T-helper 1 cell treated with Interleukin-12 subunit alpha and Interleukin-12 subunit beta and Interleukin-4 antibody, amounts not matched to agents 30 μg/mL and 1 μg/mL, for 36 hours (primary cell): ENCODE measurements around the gene TRAFD1.
A peak's percentile ranks its signal among the peaks of the same experiment; 100 is the strongest.
"Not testable (repeated sequence)": the region's sequence is repeated elsewhere in the genome, so short reads cannot be mapped to it uniquely, and the experiment has no call there.

ENCODE experiments used
- H3K27ac Mint-ChIP-seq: one replicate; pipeline ENCODE4 v1.8.0; 2021; ENCODE audit warnings: mild to moderate bottlenecking, mixed read lengths
- H3K27me3 Mint-ChIP-seq: one replicate; pipeline ENCODE4 v1.8.0; 2021; ENCODE audit warnings: low read depth, mixed read lengths
- H3K36me3 Mint-ChIP-seq: one replicate; pipeline ENCODE4 v1.8.0; 2021; ENCODE audit warnings: low read depth, mixed read lengths
- H3K4me1 Mint-ChIP-seq: one replicate; pipeline ENCODE4 v1.8.0; 2021; ENCODE audit warnings: low read depth, mixed read lengths
- H3K4me3 Mint-ChIP-seq: one replicate; pipeline ENCODE4 v1.8.0; 2021; ENCODE audit warnings: mild to moderate bottlenecking, moderate library complexity, mixed read lengths
- H3K9me3 Mint-ChIP-seq: one replicate; pipeline ENCODE4 v1.8.0; 2021; ENCODE audit warnings: mixed read lengths

TRAFD1 gene

DNA sequence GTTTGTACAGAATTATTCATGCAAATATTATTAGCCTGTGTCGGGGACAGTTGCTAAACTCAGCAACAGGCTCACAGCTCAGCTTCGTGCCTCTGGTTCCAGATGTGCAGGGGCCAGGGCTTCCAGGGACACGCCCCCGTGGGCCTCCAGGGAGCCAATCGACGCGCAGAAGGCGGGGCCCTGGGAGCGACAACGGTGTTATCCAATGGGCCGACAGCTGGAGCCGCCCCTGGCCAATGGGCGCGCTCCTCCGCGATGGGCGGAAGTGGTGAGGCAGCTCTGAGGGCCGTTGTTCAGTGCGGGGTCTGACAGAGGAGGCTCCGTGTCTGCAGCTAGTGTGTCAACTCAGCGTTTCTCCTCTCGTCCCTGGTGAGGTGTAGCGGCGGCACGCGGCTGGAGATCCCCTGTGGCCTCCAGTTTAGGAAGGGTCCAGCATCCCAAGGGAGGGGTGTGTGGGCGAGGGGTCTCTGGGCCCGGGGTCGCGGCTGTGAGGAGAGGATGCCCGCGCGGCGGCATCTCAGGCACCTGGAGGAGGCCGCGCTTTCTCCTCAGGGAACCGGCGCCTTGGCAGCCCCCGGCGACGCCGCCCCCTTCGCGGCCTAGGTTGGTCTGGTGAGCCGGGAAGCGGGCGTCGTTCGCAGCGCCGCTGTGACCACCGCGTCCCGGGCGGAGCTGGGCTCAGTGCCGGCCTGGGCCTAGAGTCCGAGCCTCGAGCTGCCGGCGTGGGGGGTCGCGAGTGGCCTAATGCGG lies at the start of gene TRAFD1:
Gene TRAFD1, plus strand, starts transcription at position 311 of the 750 bp plus-strand sequence. CDS start 4,963 bp downstream, outside the sequence.
- Mint-ChIP-seq H3K9me3 (no peaks in the 10 kb centered on the region), H3K4me1 (peaks cover 31% of the 10 kb centered on the region), H3K27me3 (peaks cover 13% of the 10 kb centered on the region), H3K27ac (peak within 1 kb of the TSS; percentile 86), H3K4me3 (peak within 1 kb of the TSS; percentile 85), H3K36me3 (peaks cover 13% of the 10 kb centered on the region)

DNA sequence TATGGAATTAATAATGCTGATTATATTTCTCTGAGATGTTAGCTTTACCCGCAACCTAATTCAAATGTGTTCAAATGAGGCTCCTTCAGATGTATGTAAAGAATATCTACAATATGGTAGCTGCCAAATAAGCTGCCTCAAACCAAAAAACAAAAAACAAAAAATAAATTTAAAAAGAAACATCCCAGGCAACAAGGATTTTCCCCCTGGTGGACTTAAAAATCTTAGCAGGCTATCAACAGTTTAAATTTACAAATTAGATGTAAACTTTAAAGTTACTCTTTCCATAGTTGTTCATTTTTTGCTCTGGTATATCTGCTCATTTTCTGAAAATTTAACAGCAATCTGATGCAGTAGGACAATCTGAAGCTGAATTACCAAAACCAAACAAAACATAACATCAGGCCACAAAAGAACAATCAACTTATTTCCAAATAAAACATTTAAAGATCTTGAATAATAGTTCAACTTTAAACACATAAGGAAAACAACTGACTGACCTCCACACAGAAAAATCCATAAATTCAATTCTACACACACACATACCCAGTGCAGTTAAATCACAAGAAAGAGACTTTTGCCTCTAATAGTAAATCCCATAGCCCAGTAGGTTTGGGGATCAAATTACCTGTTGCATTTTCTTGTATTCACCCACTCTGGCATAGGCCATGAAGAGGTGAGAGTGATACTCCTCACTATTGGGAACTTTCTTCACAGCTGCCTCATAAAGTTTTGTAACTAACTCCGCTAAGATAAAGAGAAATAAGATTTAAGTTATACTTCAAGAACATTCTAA lies 38.1 kb upstream of the TRAFD1 start:
- H3K4me1 Mint-ChIP-seq, result peaks cover 21% of the 10 kb centered on the region
- H3K36me3 Mint-ChIP-seq, result peaks cover 35% of the 10 kb centered on the region
- H3K27me3 Mint-ChIP-seq, result no peaks in the 10 kb centered on the region
- H3K4me3 Mint-ChIP-seq, result no peak overlapping the region
- H3K9me3 Mint-ChIP-seq, result no peaks in the 10 kb centered on the region
- H3K27ac Mint-ChIP-seq, result peak overlapping the region; percentile 28

DNA sequence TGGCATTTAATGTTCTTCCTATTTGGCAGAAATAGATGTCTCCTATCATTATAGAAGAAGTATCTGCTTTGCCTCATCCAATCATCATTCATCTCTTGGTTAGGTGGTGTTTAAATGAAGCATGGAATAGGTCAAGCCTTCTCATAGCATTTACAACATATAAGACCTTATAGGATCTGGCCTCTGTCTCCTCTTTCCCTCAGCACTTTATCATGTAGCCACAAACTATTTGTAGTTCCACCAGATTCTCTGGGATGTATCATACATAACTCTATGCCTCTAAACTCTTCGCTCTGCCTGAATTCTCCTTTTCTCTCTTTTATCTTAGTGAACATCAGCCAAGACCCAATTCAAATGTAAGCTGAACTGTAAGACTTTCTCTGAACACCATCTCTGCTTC lies 37.5 kb upstream of the TRAFD1 start:
- Mint-ChIP-seq H3K27me3 (no peaks in the 10 kb centered on the region), H3K36me3 (peaks cover 35% of the 10 kb centered on the region)

GRCh38 chr12:112091563-112091962 lies 33.8 kb upstream of the TRAFD1 start:
- Mint-ChIP-seq H3K9me3 (no peaks in the 10 kb centered on the region), H3K4me1 (peaks cover 21% of the 10 kb centered on the region), H3K27me3 (no peaks in the 10 kb centered on the region)

More for the DNA sequence above, 37.5 kb upstream of the TRAFD1 start:
- Mint-ChIP-seq H3K4me3 (no peak overlapping the region), H3K27ac (no peak overlapping the region), H3K9me3 (no peaks in the 10 kb centered on the region), H3K4me1 (peaks cover 18% of the 10 kb centered on the region)

GRCh38 chr12:112096070-112096469 lies 29.3 kb upstream of the TRAFD1 start:
- H3K27ac Mint-ChIP-seq, result peak overlapping the region; percentile 73
- no peaks in the 10 kb centered on the region for H3K9me3 Mint-ChIP-seq
- no peak overlapping the region for H3K4me3 Mint-ChIP-seq
- H3K27me3 Mint-ChIP-seq, result no peaks in the 10 kb centered on the region
- H3K4me1 Mint-ChIP-seq, result peaks cover 26% of the 10 kb centered on the region
- H3K36me3 Mint-ChIP-seq, result peaks cover 30% of the 10 kb centered on the region

More at GRCh38 chr12:112091563-112091962, 33.8 kb upstream of the TRAFD1 start:
- Mint-ChIP-seq H3K4me3 (no peak overlapping the region), H3K36me3 (peaks cover 31% of the 10 kb centered on the region), H3K27ac (no peak overlapping the region)

- H3K4me1 Mint-ChIP-seq, result peaks cover 28% of the 10 kb centered on the region
- peak overlapping the region; percentile 73 for H3K27ac Mint-ChIP-seq
- H3K27me3 Mint-ChIP-seq, result no peaks in the 10 kb centered on the region
- H3K9me3 Mint-ChIP-seq, result no peaks in the 10 kb centered on the region
- peak overlapping the region; percentile 2 for H3K4me3 Mint-ChIP-seq
- peaks cover 29% of the 10 kb centered on the region for H3K36me3 Mint-ChIP-seq
Observed at GRCh38 chr12:112096667-112097066, 28.7 kb upstream of the TRAFD1 start.

DNA sequence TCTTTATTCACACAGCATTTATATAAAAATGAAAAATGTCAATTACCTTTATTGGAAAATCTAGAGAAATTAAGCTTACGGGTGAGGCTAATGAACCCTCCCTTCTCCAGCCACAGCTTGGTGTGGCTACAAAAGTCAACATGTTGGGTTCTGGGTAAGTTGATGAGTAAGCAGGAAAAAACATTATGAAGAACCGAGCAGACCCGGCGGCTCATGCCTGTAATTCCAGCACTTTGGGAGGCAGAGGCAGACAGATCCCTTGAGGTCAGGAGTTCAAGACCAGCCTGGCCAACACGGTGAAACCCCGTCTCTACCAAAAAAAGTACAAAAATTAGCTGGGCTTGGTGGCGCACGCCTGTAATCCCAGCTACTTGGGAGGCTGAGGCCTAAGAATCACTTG lies 27.7 kb upstream of the TRAFD1 start:
- H3K27me3 Mint-ChIP-seq, result no peaks in the 10 kb centered on the region
- peaks cover 26% of the 10 kb centered on the region for H3K36me3 Mint-ChIP-seq
- no peaks in the 10 kb centered on the region for H3K9me3 Mint-ChIP-seq
- peaks cover 28% of the 10 kb centered on the region for H3K4me1 Mint-ChIP-seq
- no peak overlapping the region for H3K4me3 Mint-ChIP-seq
- H3K27ac Mint-ChIP-seq, result peak overlapping the region; percentile 41

GRCh38 chr12:112100500-112100899 lies 24.9 kb upstream of the TRAFD1 start:
- H3K9me3 Mint-ChIP-seq, H3K27me3 Mint-ChIP-seq, H3K4me3 Mint-ChIP-seq, H3K27ac Mint-ChIP-seq: not testable (repeated sequence)
- H3K36me3 Mint-ChIP-seq, result peaks cover 33% of the 10 kb centered on the region
- peaks cover 40% of the 10 kb centered on the region for H3K4me1 Mint-ChIP-seq

GRCh38 chr12:112102127-112102526 lies 23.2 kb upstream of the TRAFD1 start:
- Mint-ChIP-seq H3K9me3 (no peaks in the 10 kb centered on the region), H3K36me3 (peaks cover 32% of the 10 kb centered on the region), H3K4me1 (peaks cover 37% of the 10 kb centered on the region), H3K4me3 (no peak overlapping the region), H3K27ac (no peak overlapping the region), H3K27me3 (no peaks in the 10 kb centered on the region)

- H3K27me3 Mint-ChIP-seq, H3K4me3 Mint-ChIP-seq, H3K9me3 Mint-ChIP-seq, H3K27ac Mint-ChIP-seq: not testable (repeated sequence)
- Mint-ChIP-seq H3K36me3 (peaks cover 32% of the 10 kb centered on the region), H3K4me1 (peaks cover 43% of the 10 kb centered on the region)
Observed at GRCh38 chr12:112102746-112103145, 22.6 kb upstream of the TRAFD1 start.

GRCh38 chr12:112103758-112104503 lies 21.4 kb upstream of the TRAFD1 start:
- no peaks in the 10 kb centered on the region for H3K9me3 Mint-ChIP-seq
- H3K36me3 Mint-ChIP-seq, result peaks cover 24% of the 10 kb centered on the region
- H3K4me1 Mint-ChIP-seq, result peaks cover 44% of the 10 kb centered on the region
- no peaks in the 10 kb centered on the region for H3K27me3 Mint-ChIP-seq
- H3K27ac Mint-ChIP-seq, result no peak overlapping the region
- no peak overlapping the region for H3K4me3 Mint-ChIP-seq

DNA sequence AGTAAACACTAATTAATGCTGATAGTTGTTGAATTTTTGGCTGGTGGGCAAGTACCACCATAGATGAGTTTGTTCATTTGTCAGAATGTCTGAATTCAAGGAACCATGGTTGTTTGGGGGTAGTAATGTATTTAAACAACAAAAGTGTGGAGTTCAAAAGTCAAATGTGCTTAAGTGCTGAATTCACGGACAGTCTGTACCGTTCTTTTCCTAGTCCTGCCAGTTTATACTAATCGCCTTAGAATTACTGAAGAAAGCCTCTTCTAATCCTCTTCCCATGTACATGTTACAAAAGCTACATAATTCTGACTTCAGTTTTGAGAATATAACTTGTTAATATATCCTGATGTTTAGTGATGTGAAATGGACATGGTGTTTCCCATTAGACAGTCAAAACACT lies 19.5 kb upstream of the TRAFD1 start:
- Mint-ChIP-seq H3K4me1 (peaks cover 47% of the 10 kb centered on the region), H3K27me3 (no peaks in the 10 kb centered on the region), H3K9me3 (no peaks in the 10 kb centered on the region), H3K4me3 (no peak overlapping the region), H3K27ac (peak overlapping the region; percentile 15), H3K36me3 (peaks cover 22% of the 10 kb centered on the region)

DNA sequence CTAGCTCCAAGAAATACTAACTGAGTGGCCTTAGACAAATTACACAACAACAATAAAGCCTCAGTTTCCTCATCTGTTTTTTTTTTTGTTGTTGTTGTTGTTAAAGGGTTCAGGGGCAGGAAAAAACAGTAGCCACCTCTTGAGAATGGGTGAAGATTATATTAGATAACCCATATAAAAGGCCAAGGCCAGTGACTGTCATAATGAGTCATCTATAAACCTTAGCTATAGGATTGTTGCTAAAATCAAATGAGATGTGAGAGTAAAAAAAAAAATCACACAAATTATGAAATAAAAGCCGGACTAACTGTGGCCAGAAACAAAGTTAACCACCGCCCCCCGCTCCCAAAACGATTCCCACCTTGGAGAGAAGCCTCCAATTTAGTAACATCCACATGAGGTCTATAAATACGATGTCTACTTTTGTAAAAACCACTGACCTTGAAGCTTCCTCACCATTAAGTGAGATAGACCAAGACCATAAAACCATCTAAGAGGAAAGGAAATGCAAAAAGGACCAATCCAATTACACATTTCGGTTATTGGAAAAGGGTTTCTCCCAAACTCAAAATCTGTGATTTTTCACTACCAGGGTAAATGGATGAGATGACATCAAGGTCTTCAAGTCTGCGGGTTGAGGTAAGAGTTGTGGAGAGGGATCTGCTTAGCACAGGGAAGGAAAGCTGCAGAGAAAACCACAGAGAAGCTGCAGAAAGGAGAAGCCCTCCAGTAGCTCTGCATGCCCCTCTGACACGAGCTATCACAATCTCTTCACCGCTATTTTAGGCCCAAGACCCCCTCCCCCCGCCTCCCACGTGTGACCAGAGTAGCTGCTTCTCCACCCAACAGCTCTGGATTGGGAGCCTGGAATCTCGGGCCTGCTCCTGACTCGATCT lies 17.8 kb upstream of the TRAFD1 start:
- Mint-ChIP-seq H3K4me1 (peaks cover 47% of the 10 kb centered on the region), H3K27ac (peak overlapping the region; percentile 80), H3K4me3 (peak overlapping the region; percentile 98), H3K9me3 (no peaks in the 10 kb centered on the region), H3K36me3 (peaks cover 17% of the 10 kb centered on the region), H3K27me3 (no peaks in the 10 kb centered on the region)
